Nephron (organoid): Measurements from ENCODE around the gene CSNK1A1.
A peak's percentile ranks its signal among the peaks of the same experiment; 100 is the strongest.
"Not testable (repeated sequence)": the region's sequence is repeated elsewhere in the genome, so short reads cannot be mapped to it uniquely, and the experiment has no call there.

Experiments used
- H3K27ac Mint-ChIP-seq, 3 experiments: 2 replicates each; pipeline ENCODE4 v1.8.0; 2020; ENCODE audit warnings: mixed read lengths in 3 of 3, mild to moderate bottlenecking in 2 of 3, moderate library complexity in 1 of 3
- H3K27me3 Mint-ChIP-seq: 2 replicates; pipeline ENCODE4 v1.8.0; 2021; ENCODE audit warnings: low read depth, mild to moderate bottlenecking, moderate library complexity, mixed read lengths
- H3K36me3 Mint-ChIP-seq: 2 replicates; pipeline ENCODE4 v1.8.0; 2020; ENCODE audit warnings: low read depth, mixed read lengths
- H3K4me1 Mint-ChIP-seq: 2 replicates; pipeline ENCODE4 v1.8.0; 2020; ENCODE audit warnings: mixed read lengths
- H3K4me3 Mint-ChIP-seq, 3 experiments: 2 replicates each; pipeline ENCODE4 v1.8.0; 2020; ENCODE audit warnings: mild to moderate bottlenecking in 3 of 3, mixed read lengths in 3 of 3, moderate library complexity in 2 of 3
- H3K9me3 Mint-ChIP-seq: 2 replicates; pipeline ENCODE4 v1.8.0; 2020; ENCODE audit warnings: mixed read lengths
- TF ChIP-seq, protein P1 (sequence below), 3 experiments: fragments of 200-600 bp; sonication (generic); IDR thresholded peaks; one replicate each; pipeline ENCODE4 v1.5.0; 2021; ENCODE audit warnings: antibody characterized with exemption in 3 of 3; ENCODE audit not compliant: unreplicated experiment in 3 of 3

Gene CSNK1A1

DNA sequence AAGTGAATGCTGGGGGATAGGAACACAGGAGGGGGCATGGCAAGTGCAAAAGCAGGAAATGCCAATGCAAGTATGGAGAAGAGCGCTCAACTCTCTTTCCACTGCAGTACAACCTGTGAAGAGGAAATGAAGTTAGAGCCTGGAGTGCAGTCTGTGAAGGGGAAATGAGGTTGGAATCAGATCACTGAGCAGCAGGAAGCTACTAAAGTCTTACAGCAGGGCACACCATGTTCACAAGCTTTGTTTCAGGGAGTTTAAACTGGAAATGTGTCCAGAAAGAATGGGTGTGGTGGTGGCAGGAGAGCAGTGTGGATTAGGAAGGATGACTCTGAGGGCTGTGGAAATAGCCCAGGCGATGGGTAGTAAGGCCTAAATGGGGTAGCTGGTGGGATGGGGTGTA is 45.5 kb upstream of the CSNK1A1 start:
- Mint-ChIP-seq H3K36me3 (no peaks in the 10 kb centered on the region), H3K9me3 (no peaks in the 10 kb centered on the region), H3K4me3 (no peak overlapping the region), H3K4me1 (no peaks in the 10 kb centered on the region), H3K27me3 (peaks cover 3% of the 10 kb centered on the region), H3K27ac (peak overlapping the region in 1 of 3 experiments; percentile 7)
- TF ChIP-seq, protein P1, sequence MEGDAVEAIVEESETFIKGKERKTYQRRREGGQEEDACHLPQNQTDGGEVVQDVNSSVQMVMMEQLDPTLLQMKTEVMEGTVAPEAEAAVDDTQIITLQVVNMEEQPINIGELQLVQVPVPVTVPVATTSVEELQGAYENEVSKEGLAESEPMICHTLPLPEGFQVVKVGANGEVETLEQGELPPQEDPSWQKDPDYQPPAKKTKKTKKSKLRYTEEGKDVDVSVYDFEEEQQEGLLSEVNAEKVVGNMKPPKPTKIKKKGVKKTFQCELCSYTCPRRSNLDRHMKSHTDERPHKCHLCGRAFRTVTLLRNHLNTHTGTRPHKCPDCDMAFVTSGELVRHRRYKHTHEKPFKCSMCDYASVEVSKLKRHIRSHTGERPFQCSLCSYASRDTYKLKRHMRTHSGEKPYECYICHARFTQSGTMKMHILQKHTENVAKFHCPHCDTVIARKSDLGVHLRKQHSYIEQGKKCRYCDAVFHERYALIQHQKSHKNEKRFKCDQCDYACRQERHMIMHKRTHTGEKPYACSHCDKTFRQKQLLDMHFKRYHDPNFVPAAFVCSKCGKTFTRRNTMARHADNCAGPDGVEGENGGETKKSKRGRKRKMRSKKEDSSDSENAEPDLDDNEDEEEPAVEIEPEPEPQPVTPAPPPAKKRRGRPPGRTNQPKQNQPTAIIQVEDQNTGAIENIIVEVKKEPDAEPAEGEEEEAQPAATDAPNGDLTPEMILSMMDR (IDR thresholded peaks at IDR 0.05; ENCODE audit: unreplicated experiment in 3 of 3), result no peak

DNA sequence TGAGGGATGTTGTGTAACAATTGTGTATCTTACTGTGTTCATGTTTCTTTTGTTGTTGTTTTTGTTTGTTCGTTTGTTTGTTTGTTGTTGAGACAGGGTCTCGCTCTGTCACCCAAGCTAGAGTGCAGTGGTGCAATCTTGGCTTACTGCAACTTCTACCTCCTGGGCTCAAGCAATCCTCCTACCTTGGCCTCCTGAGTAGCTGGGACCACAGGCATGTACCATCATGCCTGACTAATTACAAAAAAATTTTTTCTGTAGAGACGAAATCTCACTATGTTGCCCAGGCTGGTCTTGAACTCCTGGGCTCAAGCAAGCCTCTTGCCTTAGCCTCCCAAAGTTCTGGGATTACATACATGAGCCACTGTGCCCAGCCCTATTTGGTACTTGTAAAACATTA is 43.9 kb upstream of the CSNK1A1 start:
- H3K4me1 Mint-ChIP-seq, H3K27ac Mint-ChIP-seq, H3K9me3 Mint-ChIP-seq, H3K4me3 Mint-ChIP-seq, H3K36me3 Mint-ChIP-seq, H3K27me3 Mint-ChIP-seq: not testable (repeated sequence)

DNA sequence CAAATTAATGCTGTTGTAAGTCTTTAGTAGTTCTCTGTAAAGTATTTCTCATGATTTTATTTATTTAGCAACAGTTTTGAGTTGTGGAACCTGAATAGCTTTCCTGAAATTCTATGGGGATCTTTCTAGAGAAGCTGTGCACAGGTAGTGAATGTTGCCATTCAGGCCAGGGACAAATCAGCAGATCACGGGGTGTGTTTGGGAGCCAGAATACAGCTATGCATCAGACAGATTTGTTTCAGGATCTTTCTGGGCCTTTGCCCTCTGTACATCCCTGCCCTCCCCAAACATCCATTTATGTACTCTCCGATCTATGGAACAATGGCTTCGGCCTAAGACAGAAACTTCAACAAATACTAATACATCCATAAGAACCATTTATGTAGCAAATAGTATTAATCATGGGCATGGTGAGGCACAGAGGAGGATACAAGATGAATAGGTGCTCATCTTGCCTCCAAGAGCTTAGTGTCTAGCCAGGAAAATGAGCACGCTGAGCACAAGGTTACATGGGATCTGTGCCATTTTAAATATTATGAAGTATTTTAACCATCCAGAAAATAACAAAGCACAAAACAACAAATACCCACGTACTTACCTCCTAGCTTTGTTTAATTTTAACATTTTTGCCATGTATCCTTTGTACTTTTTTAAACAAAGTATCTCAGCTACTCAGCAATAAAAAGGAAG is 43.1 kb upstream of the CSNK1A1 start:
- H3K27me3 Mint-ChIP-seq, result peaks cover 3% of the 10 kb centered on the region
- H3K4me1 Mint-ChIP-seq, result no peaks in the 10 kb centered on the region
- TF ChIP-seq, protein P1 (IDR thresholded peaks at IDR 0.05; ENCODE audit: unreplicated experiment in 3 of 3), result no peak
- no peak overlapping the region for H3K27ac Mint-ChIP-seq
- no peak overlapping the region for H3K4me3 Mint-ChIP-seq
- no peaks in the 10 kb centered on the region for H3K36me3 Mint-ChIP-seq
- H3K9me3 Mint-ChIP-seq, result no peaks in the 10 kb centered on the region

DNA sequence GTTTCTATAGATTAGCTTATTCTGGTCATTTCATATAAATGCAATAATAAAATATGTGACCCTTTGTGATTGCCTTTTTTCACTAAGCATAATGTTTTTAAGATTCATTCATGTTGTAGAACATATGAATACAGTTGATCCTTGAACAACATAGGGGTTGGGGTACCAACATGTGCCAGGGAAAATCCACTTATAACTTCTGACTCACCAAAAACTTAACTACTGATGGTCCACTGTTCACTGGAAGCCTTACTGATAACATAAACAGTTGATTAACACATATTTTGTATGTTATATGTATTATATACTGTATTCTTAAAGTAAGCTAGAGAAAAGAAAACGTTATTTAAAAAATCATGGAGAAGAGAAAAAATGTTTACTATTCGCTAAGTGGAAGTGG is 42.1 kb upstream of the CSNK1A1 start:
- Mint-ChIP-seq H3K27ac (no peak overlapping the region), H3K27me3 (peaks cover 3% of the 10 kb centered on the region), H3K4me1 (no peaks in the 10 kb centered on the region), H3K4me3 (no peak overlapping the region), H3K9me3 (no peaks in the 10 kb centered on the region), H3K36me3 (no peaks in the 10 kb centered on the region)
- TF ChIP-seq, protein P1 (IDR thresholded peaks at IDR 0.05; ENCODE audit: unreplicated experiment in 3 of 3), result no peak

DNA sequence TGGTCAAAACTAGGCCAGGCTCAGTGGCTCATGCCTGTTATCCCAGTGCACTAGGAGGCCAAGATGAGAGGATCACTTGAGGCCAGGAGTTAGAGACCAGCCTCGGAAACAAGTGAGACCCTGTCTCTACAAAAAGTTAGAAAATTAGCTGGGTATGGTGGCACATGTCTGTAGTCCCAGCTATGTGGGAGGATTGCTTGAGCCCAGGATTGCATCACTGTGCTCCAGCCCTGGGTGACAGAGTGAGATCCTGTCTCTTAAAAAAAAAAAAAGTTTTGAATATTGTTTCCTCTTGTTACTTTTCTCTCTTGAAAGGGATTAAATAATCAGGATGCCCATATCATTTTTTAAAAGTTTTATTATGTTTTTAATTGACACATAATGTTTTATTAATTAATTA is 37.7 kb upstream of the CSNK1A1 start:
- Mint-ChIP-seq H3K4me1 (peaks cover 15% of the 10 kb centered on the region), H3K27me3 (no peaks in the 10 kb centered on the region), H3K4me3 (no peak overlapping the region), H3K36me3 (no peaks in the 10 kb centered on the region), H3K9me3 (no peaks in the 10 kb centered on the region), H3K27ac (no peak overlapping the region)
- TF ChIP-seq, protein P1 (IDR thresholded peaks at IDR 0.05; ENCODE audit: unreplicated experiment in 3 of 3), result no peak

DNA sequence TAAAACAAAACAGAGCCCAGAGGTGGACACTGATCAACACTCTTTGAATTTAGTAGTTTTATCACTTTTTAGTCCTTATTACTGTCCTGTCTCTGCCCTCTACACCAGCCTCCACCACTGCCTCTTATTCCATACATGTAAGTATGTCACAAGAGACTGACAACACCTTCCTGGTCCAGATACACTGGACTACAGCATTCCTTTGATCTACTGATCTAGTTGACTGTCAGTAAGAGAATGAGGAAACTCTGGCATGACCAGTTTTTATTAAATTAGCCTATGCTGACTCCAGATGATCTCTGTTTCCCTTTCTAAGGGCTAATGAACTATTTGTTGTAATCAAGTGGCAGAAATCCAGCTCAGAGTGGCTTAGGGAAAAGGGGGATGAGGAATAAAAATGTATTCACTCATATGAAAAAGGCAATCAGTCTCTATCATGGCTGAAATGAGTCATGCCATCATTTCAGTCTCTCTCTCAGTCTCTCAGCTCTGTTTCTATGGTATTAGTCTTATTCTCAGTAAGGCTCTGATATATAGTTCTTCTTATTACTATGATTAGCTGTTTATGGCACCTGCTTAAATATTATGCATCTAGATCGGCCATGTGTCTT is 35.6 kb upstream of the CSNK1A1 start:
- H3K9me3 Mint-ChIP-seq, result no peaks in the 10 kb centered on the region
- no peaks in the 10 kb centered on the region for H3K36me3 Mint-ChIP-seq
- H3K27me3 Mint-ChIP-seq, result no peaks in the 10 kb centered on the region
- peaks cover 30% of the 10 kb centered on the region for H3K4me1 Mint-ChIP-seq
- H3K27ac Mint-ChIP-seq, result peak overlapping the region in 2 of 3 experiments; percentile 20 to 36
- TF ChIP-seq, protein P1 (IDR thresholded peaks at IDR 0.05; ENCODE audit: unreplicated experiment in 3 of 3), result no peak
- no peak overlapping the region for H3K4me3 Mint-ChIP-seq
